COLO668 (cell line): Measurements from ENCODE around the gene ARHGAP24.
"Not testable (repeated sequence)": the region's sequence is repeated elsewhere in the genome, so short reads cannot be mapped to it uniquely, and the experiment has no call there.

Experiments
- DNase-seq: peaks from one replicate; lab custom pipeline; 2025; ENCODE audit not compliant: unreplicated experiment; lab: John Stamatoyannopoulos, UW

ARHGAP24 gene

DNA sequence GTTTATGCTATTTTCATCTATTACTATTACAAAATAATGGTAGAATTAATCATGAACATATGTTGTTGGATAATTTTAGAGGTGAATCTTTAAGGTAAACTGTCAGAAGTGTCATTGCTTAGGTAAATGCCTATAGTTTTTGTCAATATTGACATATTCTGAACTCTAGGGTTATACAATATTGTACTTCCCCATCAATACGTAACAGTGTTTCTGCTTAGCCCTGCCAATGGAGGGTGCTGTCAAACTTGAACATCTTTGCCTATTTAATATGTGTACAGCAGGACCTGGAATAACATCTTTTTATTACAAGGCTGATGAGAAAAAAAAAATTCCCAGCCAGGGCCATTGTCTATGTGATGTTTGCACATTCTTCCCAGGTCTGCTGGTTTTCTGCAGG is 40.8 kb downstream of the ARHGAP24 start:
- no peak for DNase-seq

- DNase-seq, result not testable (repeated sequence)
These were observed 43.6 kb downstream of the ARHGAP24 start for GRCh38 chr4:85518526-85518925.

DNA sequence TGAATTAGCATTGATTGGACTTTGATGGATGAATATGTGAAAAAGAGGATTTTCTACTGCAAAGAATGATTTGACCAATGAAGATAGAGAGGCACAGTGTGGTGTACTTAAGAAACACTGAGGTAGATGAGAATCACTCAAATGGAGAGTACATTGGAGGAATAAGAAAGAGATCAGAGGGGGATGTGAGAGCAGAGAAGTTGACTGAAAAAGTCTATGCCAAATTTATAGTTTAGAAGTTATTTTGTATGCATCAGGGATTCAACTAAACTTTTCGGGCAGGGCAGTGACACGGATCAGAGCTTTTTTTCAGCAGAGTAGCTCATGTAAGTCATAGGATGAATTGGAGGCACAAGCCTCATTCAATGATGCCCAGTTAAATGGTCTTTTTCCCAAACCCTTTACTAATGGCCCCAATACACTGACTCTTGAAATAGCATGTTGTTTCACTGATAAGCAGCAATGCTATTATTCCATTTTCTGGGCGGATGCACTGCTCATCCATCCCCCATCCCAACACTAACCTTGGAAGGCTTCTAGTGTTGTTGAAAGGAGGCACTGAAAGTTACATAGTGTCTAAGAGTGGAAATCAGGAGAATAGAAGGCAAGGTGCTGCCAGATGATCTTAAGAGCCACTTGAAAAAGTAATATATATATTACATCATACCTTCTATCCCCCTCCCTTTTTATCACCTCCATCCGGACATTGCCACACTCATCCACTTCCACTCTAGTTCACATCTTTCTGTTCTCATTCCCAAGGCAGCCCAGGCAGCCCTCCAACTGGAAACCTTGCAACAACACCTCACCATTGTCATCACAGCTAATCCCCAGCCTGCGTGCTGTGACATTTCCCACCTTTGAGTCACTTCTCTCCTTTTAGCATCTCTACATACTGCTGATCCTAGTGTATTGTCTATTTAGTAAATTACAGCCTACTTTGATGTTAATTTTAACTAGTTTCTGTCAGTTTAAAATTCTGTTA is 46.1 kb downstream of the ARHGAP24 start:
- no peak for DNase-seq

GRCh38 chr4:85522277-85522676 is 47.3 kb downstream of the ARHGAP24 start:
- DNase-seq, result no peak

DNA sequence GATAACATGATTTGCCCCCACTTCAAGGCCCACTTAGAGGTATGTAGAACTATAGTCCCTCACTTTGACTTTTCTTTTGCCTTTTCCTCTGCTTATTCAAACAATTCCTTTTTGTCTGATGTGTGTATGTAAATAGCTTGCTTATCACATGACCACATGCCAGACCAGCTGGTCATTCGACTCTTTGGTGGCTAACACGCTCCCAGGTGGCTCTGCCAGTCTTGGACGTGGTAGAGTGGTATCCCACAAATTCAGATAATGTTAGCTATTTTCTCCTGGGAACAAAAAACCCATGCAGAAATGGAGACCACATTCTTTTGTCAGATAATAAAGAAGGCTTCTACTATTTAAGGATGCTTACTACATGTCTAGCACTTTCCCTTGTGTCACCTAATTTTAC is 47.9 kb downstream of the ARHGAP24 start:
- DNase-seq, result no peak

DNA sequence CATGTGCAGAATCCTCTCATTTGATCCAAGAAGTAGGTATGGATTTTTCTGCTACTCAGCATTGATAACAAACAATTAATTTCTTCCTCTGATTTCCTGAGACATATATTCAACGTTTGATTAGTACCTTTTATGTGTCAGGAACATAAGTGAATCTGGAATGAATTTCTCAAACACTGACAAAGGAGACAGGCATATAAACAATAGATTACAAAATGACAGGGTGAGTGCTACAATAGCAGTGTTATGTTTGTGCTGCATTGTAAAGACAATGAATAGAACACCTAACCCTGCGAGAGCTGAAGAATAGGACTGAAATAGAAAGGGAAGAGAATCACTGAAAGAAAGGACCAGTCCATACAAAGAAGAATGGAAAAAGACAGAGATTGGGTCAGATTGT is 52.9 kb downstream of the ARHGAP24 start:
- no peak for DNase-seq

GRCh38 chr4:85531560-85532341 is 56.8 kb downstream of the ARHGAP24 start:
- DNase-seq, result no peak

- DNase-seq, result no peak
These were observed 59.2 kb downstream of the ARHGAP24 start for GRCh38 chr4:85534120-85534519.

GRCh38 chr4:85543832-85544231 is 68.9 kb downstream of the ARHGAP24 start:
- no peak for DNase-seq

GRCh38 chr4:85544751-85545150 is 69.8 kb downstream of the ARHGAP24 start:
- no peak for DNase-seq

DNA sequence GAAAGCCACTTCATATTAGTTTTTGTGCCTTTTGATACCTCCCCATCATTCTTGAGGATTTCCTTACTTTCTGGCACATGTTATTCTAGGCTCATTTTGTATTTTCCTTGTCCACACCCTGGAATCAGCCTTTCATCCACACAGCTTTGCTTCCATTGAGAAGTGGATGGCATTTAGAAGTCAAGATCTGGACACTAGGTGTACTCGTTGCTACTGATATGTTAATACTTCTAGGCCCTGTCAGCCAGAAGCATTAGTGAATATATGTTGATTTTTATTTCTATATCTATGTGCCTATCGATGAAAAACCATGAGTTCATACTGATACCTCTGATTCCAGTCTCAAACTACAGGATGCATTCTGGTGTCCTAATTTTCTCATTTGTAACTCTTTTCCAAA is 73.2 kb downstream of the ARHGAP24 start:
- no peak for DNase-seq

DNA sequence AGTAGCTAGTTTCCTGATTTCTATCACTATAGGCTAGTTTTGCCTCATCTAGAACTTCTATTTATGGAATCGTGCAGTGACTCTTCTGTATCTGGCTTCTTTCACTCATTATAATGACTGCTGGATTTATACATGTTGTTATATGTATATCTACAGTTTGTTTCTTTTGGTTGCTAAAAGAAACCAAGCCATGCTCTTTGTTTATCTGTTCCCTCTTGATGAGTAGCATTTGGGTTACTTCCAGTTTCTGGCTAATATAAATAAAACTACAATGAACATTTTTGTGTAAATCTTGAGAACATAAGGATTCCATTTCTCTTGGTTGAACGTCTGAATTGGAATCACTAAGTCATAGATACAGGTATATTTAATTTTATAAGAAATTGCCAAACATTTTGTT is 73.9 kb downstream of the ARHGAP24 start:
- no peak for DNase-seq

- DNase-seq, result no peak
These were observed 80.3 kb downstream of the ARHGAP24 start for GRCh38 chr4:85555206-85555605.

DNA sequence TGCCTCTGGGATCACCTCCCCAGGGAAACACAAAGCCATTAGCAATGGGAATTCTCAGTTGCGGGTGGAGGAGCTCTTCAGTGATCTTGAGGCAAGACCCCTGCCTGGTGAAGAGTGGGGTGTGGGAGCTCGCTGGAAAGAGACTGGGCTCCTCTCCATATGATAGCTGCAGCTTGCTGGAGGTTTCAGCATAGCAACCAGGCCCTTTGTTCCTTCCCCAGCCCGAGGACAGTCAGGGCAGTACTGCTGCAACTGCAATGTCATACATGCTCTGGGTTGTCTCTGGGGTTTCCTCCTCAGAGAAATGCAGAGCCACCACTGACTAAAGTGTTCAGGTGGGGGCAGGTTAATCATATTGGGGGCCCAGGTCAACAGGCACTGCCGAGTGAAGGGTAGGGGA is 81.3 kb downstream of the ARHGAP24 start:
- DNase-seq, result no peak

GRCh38 chr4:85557016-85557901 is 82.3 kb downstream of the ARHGAP24 start:
- no peak for DNase-seq

- no peak for DNase-seq
These were observed 91.0 kb downstream of the ARHGAP24 start for GRCh38 chr4:85565761-85566480.

DNA sequence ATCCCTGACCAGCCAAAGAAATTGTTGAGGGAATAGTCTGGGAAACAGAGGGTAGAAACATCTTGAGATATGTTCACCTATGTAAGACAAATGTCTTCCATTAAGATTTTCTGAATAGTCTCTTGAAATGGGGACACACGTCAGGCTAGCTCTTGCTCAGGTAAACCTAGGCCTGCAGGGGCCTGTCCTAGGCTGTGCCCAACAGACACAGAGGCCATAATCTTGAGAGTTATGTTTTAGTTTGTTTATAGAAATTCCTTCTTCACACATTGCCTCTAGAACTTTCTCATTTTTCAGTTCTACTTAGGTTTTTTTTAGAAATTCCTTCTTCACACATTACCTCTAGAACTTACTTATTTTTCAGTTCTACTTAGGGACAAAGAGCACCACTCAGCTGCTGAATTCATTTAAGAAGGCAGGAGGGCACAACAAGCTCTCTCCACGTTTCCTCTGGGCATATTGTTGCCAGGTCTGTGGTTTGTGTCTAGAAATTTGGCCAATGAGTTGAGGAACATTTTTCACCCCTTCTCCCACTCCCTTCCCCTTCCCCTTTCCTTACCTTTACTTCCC is 94.9 kb downstream of the ARHGAP24 start:
- no peak for DNase-seq

DNA sequence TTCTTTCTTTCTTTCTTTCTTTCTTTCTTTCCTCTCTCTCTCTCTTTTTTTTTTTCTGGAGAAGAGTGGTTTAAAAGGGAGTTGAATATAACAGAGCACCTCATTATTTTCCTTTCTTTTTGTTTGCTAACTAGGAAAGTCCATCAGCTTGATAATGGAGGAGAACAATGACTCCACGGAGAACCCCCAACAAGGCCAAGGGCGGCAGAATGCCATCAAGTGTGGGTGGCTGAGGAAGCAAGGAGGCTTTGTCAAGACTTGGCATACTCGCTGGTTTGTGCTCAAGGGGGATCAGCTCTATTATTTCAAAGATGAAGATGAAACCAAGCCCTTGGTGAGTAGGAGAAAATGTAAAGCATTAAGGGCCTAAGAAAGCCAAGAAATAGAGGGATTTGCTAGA is 95.4 kb downstream of the ARHGAP24 start:
- DNase-seq, result no peak

GRCh38 chr4:85571008-85571407 is 96.1 kb downstream of the ARHGAP24 start:
- DNase-seq, result no peak

GRCh38 chr4:85573270-85573669 is 98.3 kb downstream of the ARHGAP24 start:
- DNase-seq, result no peak
